Heart left ventricle (tissue), 16 donors: Measurements from ENCODE around the gene TMBIM1. TPM values are rescaled to one million over a fixed set of nuclear protein-coding genes. Genes with fewer than 3 reads are reported as not detected.

Experiments
- ATAC-seq, 4 donors: fragments of 200-7000 bp; cut with Tn5 transposase; one replicate each; pipeline ENCODE4 v1.9.1; 2020 to 2022; ENCODE audit warnings: moderate library complexity in 4 of 4, mild to moderate bottlenecking in 3 of 4, moderate number of reproducible peaks in 1 of 4
- DNase-seq, 5 donors: peaks; one replicate each; pipeline ENCODE4 v3.0.0-alpha.2; 2020
- H3K27ac ChIP-seq, 12 donors: fragments of 200-600 bp; sonication (generic) in 4 of 12; one replicate each; pipeline versions ENCODE4 v1.5.0 to v1.8.0; 2016 to 2022; ENCODE audit warnings: mild to moderate bottlenecking in 2 of 12
- H3K27me3 ChIP-seq, 9 donors: fragments of 200-600 bp; sonication (generic) in 2 of 9; one replicate each; pipeline versions ENCODE4 v1.5.1 to v1.8.0; 2016 to 2022; ENCODE audit warnings: mild to moderate bottlenecking in 3 of 9
- H3K36me3 ChIP-seq, 9 donors: fragments of 200-600 bp; sonication (generic) in 2 of 9; one replicate each; pipeline versions ENCODE4 v1.5.0 to v1.8.0; 2018 to 2022; ENCODE audit warnings: mild to moderate bottlenecking in 2 of 9
- H3K4me1 ChIP-seq, 12 donors: fragments of 200-600 bp; sonication (generic) in 4 of 12; one replicate each; pipeline versions ENCODE4 v1.5.0 to v1.8.0; 2016 to 2022; ENCODE audit warnings: mild to moderate bottlenecking in 3 of 12
- H3K4me3 ChIP-seq, 12 donors: fragments of 200-600 bp; sonication (generic) in 4 of 12; one replicate each; pipeline versions ENCODE4 v1.5.0 to v1.8.0; 2017 to 2022; ENCODE audit warnings: mild to moderate bottlenecking in 9 of 12, moderate library complexity in 4 of 12
- H3K9me3 ChIP-seq, 12 donors: fragments of 200-600 bp; sonication (generic) in 4 of 12; one replicate each; pipeline versions ENCODE4 v1.5.0 to v1.8.0; 2016 to 2022; ENCODE audit warnings: mild to moderate bottlenecking in 1 of 12
- POLR2A ChIP-seq, 2 donors: fragments of 450-650 bp; IDR thresholded peaks; one replicate each; pipeline ENCODE4 v1.6.1; 2017; ENCODE audit warnings: antibody characterized with exemption in 2 of 2, mild to moderate bottlenecking in 2 of 2, moderate library complexity in 2 of 2
- WGBS, 4 donors: extraction: QIAGEN DNeasy Blood & Tissue Kit in 2 of 4; methylation state at CpG; one replicate each; pipeline versions ENCODE4 v1.1.5 to v1.1.7; 2013 to 2018; 5-methylcytosine and 5-hydroxymethylcytosine counted together
- intact Hi-C, 10 donors: fragments of 100-400 bp; cut with DNase I; formaldehyde crosslinking; loops; one replicate each; pipeline versions ENCODE4 v1.11.1 to v1.14.2; 2022
- polyA plus RNA-seq, 2 donors: library from polyadenylated mRNA; stranded (reverse); fragments of 200-250 nt; gene quantifications; one replicate each; pipeline ENCODE4 v1.2.3, GENCODE V29; 2013
- total RNA-seq, 9 donors: library from RNA; depleted of rRNA in 2 of 9; stranded (reverse); fragments of >200 nt in 2 of 9; fragmentation: NEBNext Ultra II Directional in 3 of 9; extraction: Animal tissue kit (Norgen Biotek cat#: 25700) in 3 of 9; gene quantifications; one replicate each; pipeline versions ENCODE4 v1.1.0 to v1.2.4, GENCODE V29; 2016 to 2023
- TF ChIP-seq, protein P1 (sequence below), 12 donors: fragments of 200-600 bp; sonication (generic) in 4 of 12; IDR thresholded peaks; one replicate each; pipeline versions ENCODE4 v1.5.0 to v1.8.0; 2018 to 2022; ENCODE audit warnings: antibody characterized with exemption in 12 of 12, mild to moderate bottlenecking in 5 of 12
- donor health status: ischemic (EF 13 %, LVEDD 7.1; RV severe dilation, severe dysfunction).
- donor health status: healthy with polysubstance abuse.
- donor health status: DM: no; HTN: yes; CAD: no.
- donor health status: DM: no; HTN: no; CAD: no.
- donor health status: ischemic (EF 25% LVEDD 6.9; RV normal size, moderate dysfunction).
- donor health status: ischemic (EF 25% LVEDD 5.7; RV mildly dilated, moderate dysfunction).
- donor health status: healthy.
- donor health status: DM: yes; HTN: yes; CAD: no.
- donor health status: ischemic (EF 35%, LVEDD 5.7; RV mildly dilated, moderate dysfunction).
- donor health status: nonischemic (EF 11% LVEDD 7.7; RV severe dilation, severe dysfunction).
- donor health status: DM: yes; HTN: yes; CAD: no.
- donor health status: PGD.
- donor health status: ischemic (EF 29% LVEDD 5.4; RV normal size, mild dysfunction).
- donor health status: nonischemic (EF 23%, LVEDD 6.1; RV moderate dilation, normal function).

Gene TMBIM1
- total and polyA plus RNA-seq, 11 donors: 41.8 to 208 (median 126) TPM

- H3K36me3 ChIP-seq: peaks cover 2 to 91% (median 65%) of the 10 kb centered on the region in 9 donors
- H3K4me1 ChIP-seq: peaks cover 17 to 57% (median 43%) of the 10 kb centered on the region in 12 donors
- 90 to 94% (median 93%) methylated on average over 13 to 14 of the region's 14 CpGs for WGBS, 4 donors
- H3K27ac ChIP-seq: peak overlapping the region in 1 of 12 donors; percentile 39
- ATAC-seq (no peak), DNase-seq (peak in 1 of 5 donors; percentile 64)
- no peak overlapping the region for H3K4me3 ChIP-seq
- H3K9me3 ChIP-seq: no peaks in the 10 kb centered on the region
- TF ChIP-seq POLR2A (IDR thresholded peaks at IDR 0.05): no peak
- intact Hi-C loops: loop anchor here in 2 of 10 donors (10.0 kb wide), 2 partner anchors 294 to 894 kb away; partner anchors contain the start of genes CNPPD1 (in 1 of the 2), RETREG2 (in 1 of the 2) and SLC23A3 (in 1 of the 2)
- no peaks in the 10 kb centered on the region for H3K27me3 ChIP-seq
Observed at GRCh38 chr2:218280260-218280870, 11.9 kb downstream of the TMBIM1 start.

DNA sequence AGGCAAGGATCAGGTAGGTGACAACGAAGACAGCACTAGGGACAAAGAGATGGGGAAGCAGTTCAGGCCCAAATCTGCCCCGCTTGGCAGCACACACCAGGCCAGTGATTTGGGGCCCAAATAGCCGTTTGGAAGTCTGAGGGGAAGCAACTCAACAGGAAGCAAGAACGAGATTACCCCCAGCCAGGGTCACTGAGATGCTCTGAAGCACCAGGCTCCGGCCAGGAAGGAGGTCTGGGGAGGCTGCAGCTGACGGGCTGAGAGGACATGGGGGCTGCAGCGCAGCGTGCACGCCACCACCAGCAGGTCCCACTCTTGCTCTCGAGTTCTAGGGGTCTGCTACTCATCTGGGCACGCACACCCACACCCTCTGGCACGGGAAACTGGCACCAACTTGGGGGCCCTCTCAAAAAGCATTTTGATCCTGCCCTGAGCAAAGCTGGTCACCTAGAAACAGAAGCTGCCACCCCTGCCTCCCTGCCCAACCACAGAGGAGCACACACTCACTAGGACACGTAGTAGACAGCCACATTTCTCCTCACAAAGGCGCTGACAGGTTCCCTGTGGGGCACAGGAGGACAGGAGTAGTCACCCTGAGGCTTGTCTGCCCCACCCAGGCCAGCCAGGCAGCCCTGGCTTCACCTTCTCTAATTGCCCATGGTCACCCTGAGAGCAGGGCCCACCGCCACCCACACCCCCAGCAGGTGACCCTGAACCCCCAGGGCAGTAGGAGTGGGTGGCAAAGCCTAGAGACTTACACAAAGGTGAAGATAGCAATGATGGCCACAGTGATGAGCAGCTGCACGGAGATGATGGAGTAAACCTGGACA is 13.6 kb downstream of the TMBIM1 start:
- intact Hi-C loops: loop anchor here in 1 of 10 donors (10.0 kb wide), 1 partner anchor 366 kb away; no protein-coding TSS in a partner anchor
- Histone ChIP-seq H3K27ac (no peak overlapping the region), H3K9me3 (no peaks in the 10 kb centered on the region), H3K36me3 (peaks cover 2 to 100% (median 81%) of the 10 kb centered on the region in 9 donors), H3K27me3 (no peaks in the 10 kb centered on the region), H3K4me3 (no peak overlapping the region), H3K4me1 (peaks cover 8 to 57% (median 29%) of the 10 kb centered on the region in 12 donors)
- 74 to 83% (median 79%) methylated on average over 14 to 16 of the region's 16 CpGs for WGBS, 4 donors
- TF ChIP-seq POLR2A (IDR thresholded peaks at IDR 0.05): no peak
- TF ChIP-seq, protein P1, sequence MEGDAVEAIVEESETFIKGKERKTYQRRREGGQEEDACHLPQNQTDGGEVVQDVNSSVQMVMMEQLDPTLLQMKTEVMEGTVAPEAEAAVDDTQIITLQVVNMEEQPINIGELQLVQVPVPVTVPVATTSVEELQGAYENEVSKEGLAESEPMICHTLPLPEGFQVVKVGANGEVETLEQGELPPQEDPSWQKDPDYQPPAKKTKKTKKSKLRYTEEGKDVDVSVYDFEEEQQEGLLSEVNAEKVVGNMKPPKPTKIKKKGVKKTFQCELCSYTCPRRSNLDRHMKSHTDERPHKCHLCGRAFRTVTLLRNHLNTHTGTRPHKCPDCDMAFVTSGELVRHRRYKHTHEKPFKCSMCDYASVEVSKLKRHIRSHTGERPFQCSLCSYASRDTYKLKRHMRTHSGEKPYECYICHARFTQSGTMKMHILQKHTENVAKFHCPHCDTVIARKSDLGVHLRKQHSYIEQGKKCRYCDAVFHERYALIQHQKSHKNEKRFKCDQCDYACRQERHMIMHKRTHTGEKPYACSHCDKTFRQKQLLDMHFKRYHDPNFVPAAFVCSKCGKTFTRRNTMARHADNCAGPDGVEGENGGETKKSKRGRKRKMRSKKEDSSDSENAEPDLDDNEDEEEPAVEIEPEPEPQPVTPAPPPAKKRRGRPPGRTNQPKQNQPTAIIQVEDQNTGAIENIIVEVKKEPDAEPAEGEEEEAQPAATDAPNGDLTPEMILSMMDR (IDR thresholded peaks at IDR 0.05): no peak
- ATAC-seq (no peak), DNase-seq (peak in 2 of 5 donors; percentile 10 to 22)

- TF ChIP-seq POLR2A (IDR thresholded peaks at IDR 0.05): no peak
- TF ChIP-seq, protein P1 (IDR thresholded peaks at IDR 0.05): no peak
- Histone ChIP-seq H3K4me3 (no peak overlapping the region), H3K27ac (no peak overlapping the region), H3K27me3 (no peaks in the 10 kb centered on the region), H3K36me3 (peaks cover 2 to 100% (median 83%) of the 10 kb centered on the region in 9 donors), H3K4me1 (peaks cover 0 to 57% (median 26%) of the 10 kb centered on the region in 12 donors), H3K9me3 (no peaks in the 10 kb centered on the region)
- 70 to 95% (median 86%) methylated on average over 7 of the region's 7 CpGs for WGBS, 4 donors
- no peak for ATAC-seq
- intact Hi-C loops: loop anchor here in 1 of 10 donors (10.0 kb wide), 1 partner anchor 367 kb away; no protein-coding TSS in a partner anchor
- DNase-seq: peak in 1 of 5 donors; percentile 8
Observed at GRCh38 chr2:218277921-218278320, 14.4 kb downstream of the TMBIM1 start.

DNA sequence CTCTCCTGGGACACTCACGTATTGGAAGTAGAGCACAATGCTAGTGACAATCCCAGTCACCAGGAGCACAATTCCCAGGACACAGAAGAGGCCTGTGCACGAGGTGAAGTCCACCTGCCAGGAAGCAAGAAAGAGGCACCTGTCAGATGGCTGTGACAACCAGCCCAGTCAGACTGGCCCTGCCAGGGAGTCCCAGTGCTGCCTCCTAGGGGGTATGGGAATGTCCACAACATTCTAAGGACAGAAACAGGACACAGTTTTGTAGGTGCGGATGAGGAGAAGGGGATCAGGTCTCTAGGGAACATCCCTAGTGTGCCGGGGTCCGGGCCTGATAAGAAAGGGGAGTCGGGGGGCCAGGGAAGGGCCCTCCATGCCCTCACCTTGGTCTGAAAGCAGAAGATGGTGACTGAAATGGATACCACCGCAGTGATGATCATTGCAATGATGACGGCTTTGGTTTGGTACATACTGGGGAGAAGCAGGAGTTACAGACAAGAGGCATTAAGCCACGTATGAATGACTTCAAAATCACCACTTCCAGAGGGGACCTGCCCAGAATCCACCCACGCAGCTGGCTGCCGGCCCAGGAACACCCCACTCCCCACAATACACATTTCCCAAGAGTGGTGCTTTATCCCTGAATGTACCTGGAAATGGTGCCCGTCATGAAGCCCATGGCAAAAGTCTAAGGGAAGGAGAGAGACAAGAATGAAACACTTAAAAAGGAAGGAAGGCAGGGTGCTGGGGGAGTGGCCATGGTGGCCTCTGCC is 15.1 kb downstream of the TMBIM1 start:
- intact Hi-C loops: loop anchor here in 1 of 10 donors (10.0 kb wide), 1 partner anchor 368 kb away; no protein-coding TSS in a partner anchor
- WGBS, 4 donors: 68 to 79% (median 73%) methylated on average over 12 of the region's 12 CpGs
- TF ChIP-seq POLR2A (IDR thresholded peaks at IDR 0.05): no peak
- TF ChIP-seq, protein P1 (IDR thresholded peaks at IDR 0.05): peak in 1 of 12 donors; percentile 8
- DNase-seq (peak in 1 of 5 donors; percentile 11), ATAC-seq (no peak)
- H3K4me3 ChIP-seq: no peak overlapping the region
- H3K27ac ChIP-seq: no peak overlapping the region
- H3K9me3 ChIP-seq: no peaks in the 10 kb centered on the region
- H3K4me1 ChIP-seq: peaks cover 0 to 57% (median 25%) of the 10 kb centered on the region in 12 donors
- no peaks in the 10 kb centered on the region for H3K27me3 ChIP-seq
- peaks cover 2 to 94% (median 83%) of the 10 kb centered on the region in 9 donors for H3K36me3 ChIP-seq
